ENCODE data around the gene LAMP1.

Gene LAMP1

GRCh38 chr13:113327766-113328471, 30.9 kb downstream of the LAMP1 start:
- no peak overlapping the region for H3K9ac ChIP-seq (ENCODE audit: low read length)
- no peaks in the 10 kb centered on the region for H3K9me3 ChIP-seq (ENCODE audit: control insufficient read depth, insufficient read depth, low read depth, low read length)
- H3K27ac ChIP-seq (ENCODE audit: low read depth, low read length): no peak overlapping the region
- H3K4me3 ChIP-seq (ENCODE audit: low read depth, low read length): no peak overlapping the region
- peaks cover 44% of the 10 kb centered on the region for H3K36me3 ChIP-seq (ENCODE audit: control insufficient read depth, insufficient read depth, low read length)
- H3K27me3 ChIP-seq (ENCODE audit: control insufficient read depth, insufficient read depth, low read length): no peaks in the 10 kb centered on the region
- no peaks in the 10 kb centered on the region for H3K4me1 ChIP-seq (ENCODE audit: control insufficient read depth, insufficient read depth, low read length)

DNA sequence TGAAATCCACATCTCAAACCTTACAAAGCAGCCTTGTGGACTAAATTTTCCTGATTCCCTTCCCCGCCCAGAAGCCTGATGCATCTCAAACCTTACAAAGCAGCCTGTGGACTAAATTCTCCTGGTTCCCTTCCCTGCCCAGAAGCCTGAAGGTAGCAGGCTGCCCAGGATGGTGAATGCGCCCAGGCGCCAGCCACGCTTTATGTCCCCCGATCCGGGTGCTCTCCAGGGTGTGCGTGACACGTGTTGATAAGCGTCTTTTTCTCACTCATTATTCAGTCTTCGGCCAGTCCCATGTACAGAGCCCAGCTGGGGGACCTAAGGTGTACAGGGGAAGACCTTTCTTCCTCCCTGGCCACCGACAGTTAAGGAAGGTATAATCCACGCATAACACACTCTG, 31.8 kb downstream of the LAMP1 start:
- Histone ChIP-seq H3K4me1 (ENCODE audit: control insufficient read depth, insufficient read depth, low read length) (no peaks in the 10 kb centered on the region), H3K27ac (ENCODE audit: low read depth, low read length) (no peak overlapping the region), H3K4me3 (ENCODE audit: low read depth, low read length) (no peak overlapping the region), H3K9me3 (ENCODE audit: control insufficient read depth, insufficient read depth, low read depth, low read length) (no peaks in the 10 kb centered on the region), H3K9ac (ENCODE audit: low read length) (no peak overlapping the region), H3K27me3 (ENCODE audit: control insufficient read depth, insufficient read depth, low read length) (no peaks in the 10 kb centered on the region), H3K36me3 (ENCODE audit: control insufficient read depth, insufficient read depth, low read length) (peaks cover 38% of the 10 kb centered on the region)

DNA sequence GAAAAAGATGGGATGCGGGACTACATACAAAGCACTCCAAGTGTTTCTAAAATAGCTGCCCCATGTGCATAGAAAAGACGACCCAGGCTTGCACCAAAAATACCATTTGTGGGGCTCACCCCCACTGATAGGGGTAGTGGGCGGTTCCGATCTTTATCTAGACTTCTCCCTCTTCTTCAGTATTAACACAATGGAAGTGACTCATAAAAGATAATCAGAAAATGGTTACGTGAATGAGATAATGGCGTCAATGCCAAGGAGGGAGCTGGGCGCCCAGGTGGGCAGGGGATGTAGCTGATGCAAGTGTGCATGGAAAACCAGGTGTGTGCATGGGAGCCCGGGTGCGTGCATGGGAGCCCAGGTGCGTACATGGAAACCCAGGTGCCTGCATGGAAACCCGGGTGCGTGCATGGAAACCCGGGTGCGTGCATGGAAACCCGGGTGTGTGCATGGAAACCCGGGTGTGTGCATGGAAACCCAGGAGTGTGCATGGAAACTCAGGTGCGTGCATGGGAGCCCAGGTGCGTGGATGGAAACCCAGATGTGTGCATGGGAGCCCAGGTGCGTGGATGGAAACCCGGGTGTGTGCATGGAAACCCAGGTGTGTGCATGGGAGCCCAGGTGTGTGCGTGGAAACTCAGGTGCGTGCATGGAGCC, 32.7 kb downstream of the LAMP1 start:
- no peak overlapping the region for H3K27ac ChIP-seq (ENCODE audit: low read depth, low read length)

DNA sequence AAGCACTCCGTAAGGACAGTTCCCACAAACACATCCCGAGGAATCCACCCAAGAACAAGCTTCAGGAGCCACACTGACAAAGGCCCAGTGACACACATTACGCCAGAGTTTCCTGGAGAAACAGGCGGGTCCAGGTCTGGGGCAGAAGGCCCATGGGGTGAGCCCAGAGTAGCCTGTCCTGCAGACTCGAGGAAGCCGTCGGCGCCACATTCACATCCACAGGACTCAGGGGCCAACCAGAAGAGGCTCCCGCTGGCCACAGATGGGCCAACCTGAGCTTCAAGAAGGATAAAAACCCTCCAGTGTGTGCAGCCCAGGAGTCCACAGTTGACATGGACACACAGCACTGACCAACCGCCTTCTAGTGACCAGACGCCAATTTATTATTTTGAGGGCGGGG, 35.6 kb downstream of the LAMP1 start:
- no peaks in the 10 kb centered on the region for H3K27me3 ChIP-seq (ENCODE audit: control insufficient read depth, insufficient read depth, low read length)
- no peaks in the 10 kb centered on the region for H3K4me1 ChIP-seq (ENCODE audit: control insufficient read depth, insufficient read depth, low read length)
- H3K9me3 ChIP-seq (ENCODE audit: control insufficient read depth, insufficient read depth, low read depth, low read length): no peaks in the 10 kb centered on the region
- no peak overlapping the region for H3K9ac ChIP-seq (ENCODE audit: low read length)
- H3K36me3 ChIP-seq (ENCODE audit: control insufficient read depth, insufficient read depth, low read length): peaks cover 24% of the 10 kb centered on the region
- H3K4me3 ChIP-seq (ENCODE audit: low read depth, low read length): no peak overlapping the region
- no peak overlapping the region for H3K27ac ChIP-seq (ENCODE audit: low read depth, low read length)

More for the DNA sequence above, 32.7 kb downstream of the LAMP1 start:
- Histone ChIP-seq H3K27me3 (ENCODE audit: control insufficient read depth, insufficient read depth, low read length) (no peaks in the 10 kb centered on the region), H3K9ac (ENCODE audit: low read length) (no peak overlapping the region), H3K4me1 (ENCODE audit: control insufficient read depth, insufficient read depth, low read length) (no peaks in the 10 kb centered on the region), H3K9me3 (ENCODE audit: control insufficient read depth, insufficient read depth, low read depth, low read length) (no peaks in the 10 kb centered on the region), H3K4me3 (ENCODE audit: low read depth, low read length) (no peak overlapping the region), H3K36me3 (ENCODE audit: control insufficient read depth, insufficient read depth, low read length) (peaks cover 32% of the 10 kb centered on the region)

GRCh38 chr13:113333076-113333475, 36.0 kb downstream of the LAMP1 start:
- no peak overlapping the region for H3K4me3 ChIP-seq (ENCODE audit: low read depth, low read length)
- H3K4me1 ChIP-seq (ENCODE audit: control insufficient read depth, insufficient read depth, low read length): no peaks in the 10 kb centered on the region
- no peak overlapping the region for H3K9ac ChIP-seq (ENCODE audit: low read length)
- H3K36me3 ChIP-seq (ENCODE audit: control insufficient read depth, insufficient read depth, low read length): peaks cover 28% of the 10 kb centered on the region
- no peaks in the 10 kb centered on the region for H3K9me3 ChIP-seq (ENCODE audit: control insufficient read depth, insufficient read depth, low read depth, low read length)
- H3K27ac ChIP-seq (ENCODE audit: low read depth, low read length): no peak overlapping the region
- H3K27me3 ChIP-seq (ENCODE audit: control insufficient read depth, insufficient read depth, low read length): no peaks in the 10 kb centered on the region

GRCh38 chr13:113337556-113337955, 40.5 kb downstream of the LAMP1 start:
- no peak overlapping the region for H3K4me3 ChIP-seq (ENCODE audit: low read depth, low read length)
- H3K36me3 ChIP-seq (ENCODE audit: control insufficient read depth, insufficient read depth, low read length): peaks cover 35% of the 10 kb centered on the region
- no peaks in the 10 kb centered on the region for H3K9me3 ChIP-seq (ENCODE audit: control insufficient read depth, insufficient read depth, low read depth, low read length)
- H3K4me1 ChIP-seq (ENCODE audit: control insufficient read depth, insufficient read depth, low read length): no peaks in the 10 kb centered on the region
- no peak overlapping the region for H3K9ac ChIP-seq (ENCODE audit: low read length)
- no peak overlapping the region for H3K27ac ChIP-seq (ENCODE audit: low read depth, low read length)
- H3K27me3 ChIP-seq (ENCODE audit: control insufficient read depth, insufficient read depth, low read length): no peaks in the 10 kb centered on the region

- Histone ChIP-seq H3K27me3 (ENCODE audit: control insufficient read depth, insufficient read depth, low read length) (no peaks in the 10 kb centered on the region), H3K27ac (ENCODE audit: low read depth, low read length) (no peak overlapping the region), H3K9me3 (ENCODE audit: control insufficient read depth, insufficient read depth, low read depth, low read length) (no peaks in the 10 kb centered on the region), H3K4me3 (ENCODE audit: low read depth, low read length) (no peak overlapping the region), H3K9ac (ENCODE audit: low read length) (no peak overlapping the region), H3K4me1 (ENCODE audit: control insufficient read depth, insufficient read depth, low read length) (no peaks in the 10 kb centered on the region), H3K36me3 (ENCODE audit: control insufficient read depth, insufficient read depth, low read length) (peaks cover 38% of the 10 kb centered on the region)
Measured at GRCh38 chr13:113337976-113338375, 40.9 kb downstream of the LAMP1 start.

GRCh38 chr13:113338451-113338850, 41.4 kb downstream of the LAMP1 start:
- Histone ChIP-seq H3K9ac (ENCODE audit: low read length) (no peak overlapping the region), H3K9me3 (ENCODE audit: control insufficient read depth, insufficient read depth, low read depth, low read length) (no peaks in the 10 kb centered on the region), H3K4me3 (ENCODE audit: low read depth, low read length) (no peak overlapping the region), H3K27me3 (ENCODE audit: control insufficient read depth, insufficient read depth, low read length) (no peaks in the 10 kb centered on the region), H3K36me3 (ENCODE audit: control insufficient read depth, insufficient read depth, low read length) (peaks cover 40% of the 10 kb centered on the region), H3K27ac (ENCODE audit: low read depth, low read length) (no peak overlapping the region), H3K4me1 (ENCODE audit: control insufficient read depth, insufficient read depth, low read length) (no peaks in the 10 kb centered on the region)

GRCh38 chr13:113342820-113343691, 46.0 kb downstream of the LAMP1 start:
- Histone ChIP-seq H3K27ac (ENCODE audit: low read depth, low read length) (no peak overlapping the region), H3K27me3 (ENCODE audit: control insufficient read depth, insufficient read depth, low read length) (no peaks in the 10 kb centered on the region), H3K9me3 (ENCODE audit: control insufficient read depth, insufficient read depth, low read depth, low read length) (no peaks in the 10 kb centered on the region), H3K4me1 (ENCODE audit: control insufficient read depth, insufficient read depth, low read length) (no peaks in the 10 kb centered on the region), H3K9ac (ENCODE audit: low read length) (no peak overlapping the region), H3K36me3 (ENCODE audit: control insufficient read depth, insufficient read depth, low read length) (peaks cover 43% of the 10 kb centered on the region), H3K4me3 (ENCODE audit: low read depth, low read length) (no peak overlapping the region)

GRCh38 chr13:113343692-113343968, 46.6 kb downstream of the LAMP1 start:
- Histone ChIP-seq H3K4me1 (ENCODE audit: control insufficient read depth, insufficient read depth, low read length) (no peaks in the 10 kb centered on the region), H3K36me3 (ENCODE audit: control insufficient read depth, insufficient read depth, low read length) (peaks cover 44% of the 10 kb centered on the region), H3K27ac (ENCODE audit: low read depth, low read length) (no peak overlapping the region), H3K9ac (ENCODE audit: low read length) (no peak overlapping the region), H3K27me3 (ENCODE audit: control insufficient read depth, insufficient read depth, low read length) (no peaks in the 10 kb centered on the region), H3K9me3 (ENCODE audit: control insufficient read depth, insufficient read depth, low read depth, low read length) (no peaks in the 10 kb centered on the region), H3K4me3 (ENCODE audit: low read depth, low read length) (no peak overlapping the region)

DNA sequence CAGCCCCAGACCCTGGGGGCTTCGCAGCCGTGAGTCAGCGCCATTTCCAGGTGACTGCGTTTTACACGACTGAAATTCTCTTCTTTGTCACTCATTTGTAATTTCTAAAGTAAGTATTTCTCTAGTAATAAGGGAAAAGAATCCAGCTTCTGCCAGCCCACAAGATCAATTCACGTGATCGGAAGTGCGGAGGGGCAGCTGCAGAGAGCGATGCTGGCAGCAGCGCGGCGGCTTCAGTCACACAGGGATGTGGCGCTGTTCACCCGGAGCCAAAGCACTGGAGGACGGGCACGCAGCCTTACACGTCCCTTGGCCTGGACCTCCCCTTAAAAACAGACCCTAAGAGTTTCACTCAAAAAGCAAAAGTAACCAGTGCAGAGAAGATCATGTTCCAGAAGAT, 48.4 kb downstream of the LAMP1 start:
- Histone ChIP-seq H3K4me1 (ENCODE audit: control insufficient read depth, insufficient read depth, low read length) (no peaks in the 10 kb centered on the region), H3K27me3 (ENCODE audit: control insufficient read depth, insufficient read depth, low read length) (no peaks in the 10 kb centered on the region), H3K9ac (ENCODE audit: low read length) (no peak overlapping the region), H3K4me3 (ENCODE audit: low read depth, low read length) (no peak overlapping the region), H3K9me3 (ENCODE audit: control insufficient read depth, insufficient read depth, low read depth, low read length) (no peaks in the 10 kb centered on the region), H3K27ac (ENCODE audit: low read depth, low read length) (no peak overlapping the region), H3K36me3 (ENCODE audit: control insufficient read depth, insufficient read depth, low read length) (peaks cover 62% of the 10 kb centered on the region)

All from HUES6 (cell line).